HG03442 (cell line): ENCODE measurements around the gene C17orf67.
"Not testable (repeated sequence)": the region's sequence is repeated elsewhere in the genome, so short reads cannot be mapped to it uniquely, and the experiment has no call there.

Experiments
- ATAC-seq: cut with Tn5 transposase; IDR thresholded peaks from one replicate; pipeline ENCODE4 v1.9.1; 2021; ENCODE audit warnings: mild to moderate bottlenecking, moderate library complexity; ENCODE audit not compliant: unreplicated experiment

Gene C17orf67

GRCh38 chr17:56778898-56779297 lies 54.8 kb downstream of the C17orf67 start:
- no peak for ATAC-seq

- no peak for ATAC-seq
Observed at GRCh38 chr17:56777859-56778258, 55.9 kb downstream of the C17orf67 start.

GRCh38 chr17:56774650-56775049 lies 59.1 kb downstream of the C17orf67 start:
- no peak for ATAC-seq

- ATAC-seq = no peak
Observed at GRCh38 chr17:56773124-56773523, 60.6 kb downstream of the C17orf67 start.

- no peak for ATAC-seq
Observed at GRCh38 chr17:56772442-56772841, 61.3 kb downstream of the C17orf67 start.

- ATAC-seq = no peak
Observed at GRCh38 chr17:56771975-56772374, 61.7 kb downstream of the C17orf67 start.

GRCh38 chr17:56771563-56771962 lies 62.2 kb downstream of the C17orf67 start:
- ATAC-seq = no peak

GRCh38 chr17:56770427-56770826 lies 63.3 kb downstream of the C17orf67 start:
- ATAC-seq = no peak

- ATAC-seq = no peak
Observed at GRCh38 chr17:56765449-56765848, 68.3 kb downstream of the C17orf67 start.

- no peak for ATAC-seq
Observed at GRCh38 chr17:56762988-56763387, 70.7 kb downstream of the C17orf67 start.

GRCh38 chr17:56762144-56762543 lies 71.6 kb downstream of the C17orf67 start:
- ATAC-seq = no peak

- no peak for ATAC-seq
Observed at GRCh38 chr17:56761387-56761786, 72.3 kb downstream of the C17orf67 start.

- not testable (repeated sequence) for ATAC-seq
Observed at GRCh38 chr17:56757611-56758010, 76.1 kb downstream of the C17orf67 start.

GRCh38 chr17:56756536-56756935 lies 77.2 kb downstream of the C17orf67 start:
- ATAC-seq = no peak

- no peak for ATAC-seq
Observed at GRCh38 chr17:56755310-56755709, 78.4 kb downstream of the C17orf67 start.

- no peak for ATAC-seq
Observed at GRCh38 chr17:56754523-56755208, 79.1 kb downstream of the C17orf67 start.

- ATAC-seq = no peak
Observed at GRCh38 chr17:56752263-56752836, 81.4 kb downstream of the C17orf67 start.

GRCh38 chr17:56751145-56751738 lies 82.5 kb downstream of the C17orf67 start:
- no peak for ATAC-seq

- no peak for ATAC-seq
Observed at GRCh38 chr17:56744721-56745120, 89.0 kb downstream of the C17orf67 start.

- ATAC-seq = no peak
Observed at GRCh38 chr17:56742601-56743000, 91.1 kb downstream of the C17orf67 start.
